ENCODE results near the gene CDS1.
"Not testable (repeated sequence)": the region's sequence is repeated elsewhere in the genome, so short reads cannot be mapped to it uniquely, and the experiment has no call there.

Gene CDS1

GRCh38 chr4:84677995-84678394 lies 95.1 kb downstream of the CDS1 start:
- DNase-seq, result no peak

DNA sequence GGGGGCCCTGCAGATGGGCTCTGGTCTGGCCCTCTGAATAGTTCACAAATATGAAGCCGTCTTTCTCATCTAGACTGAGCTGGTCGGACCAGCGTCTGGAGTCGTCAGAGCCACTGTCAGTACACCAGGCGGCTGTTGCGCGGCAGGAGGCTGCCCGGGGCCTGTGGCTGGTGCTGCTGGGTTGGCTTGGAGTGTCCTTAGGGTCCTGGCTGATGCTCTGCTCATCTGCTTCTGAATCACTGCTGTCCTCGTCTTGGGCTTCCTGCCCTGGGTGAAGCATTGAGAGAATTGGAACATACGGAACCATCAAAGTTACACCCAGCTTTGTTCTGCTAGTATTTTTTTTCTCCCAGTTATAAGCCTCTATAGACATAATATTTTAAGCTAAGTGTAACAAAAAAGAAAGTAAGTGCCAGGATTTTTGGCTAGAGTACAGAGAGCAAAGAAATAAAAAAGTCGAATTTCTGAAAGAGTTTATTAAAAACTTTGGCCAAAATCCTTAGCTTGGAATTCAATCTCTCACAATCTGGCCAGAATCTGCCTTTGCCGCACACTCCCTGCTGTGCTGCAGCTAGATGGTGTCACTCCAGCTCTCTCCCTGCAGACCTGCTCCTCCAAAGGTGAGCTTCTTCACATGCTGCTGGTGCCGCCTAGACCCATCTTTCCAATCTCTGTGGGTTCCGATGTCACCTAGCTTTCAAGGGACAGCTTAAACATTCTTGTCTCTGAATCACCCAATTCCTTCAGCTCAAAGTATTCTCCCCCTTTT lies 96.2 kb downstream of the CDS1 start:
- DNase-seq, result no peak

GRCh38 chr4:84680956-84681355 lies 98.0 kb downstream of the CDS1 start:
- no peak for DNase-seq

DNA sequence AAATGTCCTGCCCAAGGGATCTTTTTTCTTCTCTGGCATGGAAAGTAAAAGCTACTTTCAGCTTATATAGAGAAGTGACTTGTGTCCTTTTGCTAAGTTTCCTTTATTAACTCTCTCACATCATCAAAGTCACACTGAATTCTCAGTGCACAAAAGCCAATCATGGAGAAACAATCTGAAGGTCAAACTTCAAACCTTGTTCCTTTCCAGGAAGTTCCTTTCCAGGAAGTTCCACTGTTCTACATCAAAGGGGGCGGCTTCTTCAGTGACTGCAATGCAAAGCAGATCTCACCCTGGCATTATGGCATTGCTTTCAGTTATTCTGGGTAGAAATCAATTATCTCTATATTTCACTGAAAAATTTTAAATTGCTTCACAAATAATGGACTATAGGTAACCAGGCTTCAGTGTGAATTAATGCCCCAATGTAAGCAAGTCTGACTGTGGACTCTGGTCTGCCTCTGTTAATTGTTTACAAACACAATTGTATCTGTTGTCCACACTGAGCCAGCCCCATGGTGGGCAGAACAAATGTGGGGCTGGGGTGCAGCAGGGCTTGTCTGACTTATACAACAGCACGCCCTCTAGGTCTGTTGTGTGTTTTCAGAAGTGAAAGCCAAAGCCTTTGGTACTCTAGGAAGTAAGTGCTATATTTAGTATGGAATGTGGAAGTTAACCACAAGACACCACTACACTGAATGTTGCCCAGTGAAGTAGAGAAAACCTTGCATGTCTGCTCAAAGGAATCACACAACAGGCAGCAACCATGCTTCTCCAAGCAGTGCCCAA lies 98.8 kb downstream of the CDS1 start:
- DNase-seq, result no peak

- DNase-seq, result not testable (repeated sequence)
Observed at GRCh38 chr4:84682661-84683060, 99.7 kb downstream of the CDS1 start.

GRCh38 chr4:84683064-84683850 lies 100.3 kb downstream of the CDS1 start:
- no peak for DNase-seq

DNA sequence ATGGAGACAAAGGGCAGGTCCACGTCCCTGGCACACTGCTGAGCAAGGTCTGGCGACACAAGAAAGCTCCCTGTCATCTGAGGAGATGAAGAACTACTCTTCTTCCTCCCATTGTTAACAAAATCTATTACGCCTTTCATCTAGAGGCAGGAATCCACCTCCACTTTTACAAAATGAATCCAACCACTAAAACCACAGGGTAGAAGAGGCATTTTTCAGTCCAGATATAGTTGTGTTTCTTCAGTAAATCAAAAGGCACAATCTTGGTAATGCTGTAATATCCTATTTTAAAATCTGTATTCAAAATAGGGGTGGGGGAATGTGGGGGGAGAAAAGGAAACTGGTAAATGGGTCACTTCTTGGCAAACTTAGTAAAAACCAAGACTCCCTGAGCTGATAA lies 101.4 kb downstream of the CDS1 start:
- no peak for DNase-seq

GRCh38 chr4:84685105-84685504 lies 102.2 kb downstream of the CDS1 start:
- DNase-seq, result peak; percentile 11

DNA sequence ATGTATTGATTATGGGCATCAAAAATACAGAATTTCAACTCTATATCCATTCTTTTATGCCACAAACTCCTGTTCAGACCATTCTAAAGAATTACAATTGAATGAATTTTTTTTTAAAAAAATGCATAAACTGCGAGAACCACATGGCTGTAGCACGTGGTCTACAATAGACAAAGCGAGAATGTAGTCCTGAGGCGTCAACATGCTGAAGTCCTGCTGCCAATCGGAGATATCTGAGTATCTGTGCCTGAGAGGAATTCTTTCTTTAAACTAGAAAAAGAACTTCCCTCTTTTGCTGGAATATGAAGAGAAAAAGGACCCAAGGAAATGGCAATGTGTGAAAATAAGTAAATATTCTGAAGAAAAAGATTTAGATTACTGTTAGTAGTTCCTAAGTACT lies 105.7 kb downstream of the CDS1 start:
- no peak for DNase-seq

DNA sequence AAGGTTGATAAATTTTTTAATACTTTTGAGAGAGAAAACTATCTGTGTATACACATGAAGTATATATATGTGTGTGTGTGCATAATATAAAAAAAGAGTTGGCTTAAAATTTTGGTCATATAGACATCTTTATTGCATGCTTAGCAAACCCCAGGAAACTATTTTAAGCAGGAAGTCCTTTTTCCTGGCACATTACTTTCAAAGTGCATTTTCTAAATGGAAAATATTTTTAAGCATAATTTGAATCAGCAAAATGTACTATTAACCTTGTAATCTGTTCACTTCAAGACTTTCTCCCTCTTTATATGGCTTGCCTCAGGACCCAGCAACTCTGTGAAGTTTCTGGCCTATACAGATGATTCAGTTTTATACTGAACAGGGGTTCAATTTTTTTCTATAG lies 106.3 kb downstream of the CDS1 start:
- no peak for DNase-seq

DNA sequence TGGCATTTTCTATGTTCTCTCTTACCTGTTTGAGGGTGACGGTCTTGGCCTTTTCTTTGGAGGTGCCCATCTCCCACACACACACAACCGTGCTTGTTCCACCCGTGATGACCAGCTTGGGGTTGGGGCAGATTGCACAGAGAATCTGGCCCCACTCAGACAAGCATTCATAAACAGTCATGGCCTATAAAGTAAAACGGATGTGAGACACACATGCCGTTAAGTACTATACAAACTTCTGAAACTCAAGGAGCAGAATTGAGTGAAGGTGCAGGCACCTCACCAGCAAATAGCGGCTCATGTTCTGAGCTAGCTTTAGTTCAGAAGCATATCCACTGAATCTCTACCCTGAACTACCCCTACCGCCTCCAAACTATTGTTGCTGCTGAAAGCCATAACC lies 107.6 kb downstream of the CDS1 start:
- DNase-seq, result no peak

DNA sequence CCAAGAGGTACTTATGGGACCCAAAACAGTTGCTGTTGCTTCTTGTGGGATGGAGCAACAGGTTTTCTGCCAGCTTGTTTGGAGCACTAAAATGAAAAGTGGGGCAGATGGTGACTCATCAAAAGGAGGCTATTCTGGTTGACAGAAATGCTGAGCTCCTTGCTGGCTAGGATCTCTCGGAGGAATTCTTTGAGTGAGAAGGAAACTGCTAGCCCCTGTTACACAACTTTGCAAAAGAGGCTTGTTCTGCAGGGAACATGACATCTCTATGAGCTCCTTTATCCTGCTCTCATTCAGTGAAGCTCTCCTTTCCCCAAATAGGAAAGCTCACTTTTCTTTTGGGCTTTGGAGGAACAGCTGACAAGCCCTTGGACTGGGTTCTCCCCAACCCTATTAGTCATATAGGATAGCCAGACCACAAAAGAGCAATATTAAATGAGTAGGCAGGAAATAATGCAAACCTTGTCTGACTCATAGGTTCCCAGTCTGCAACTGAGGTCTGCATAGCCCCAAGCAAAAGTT lies 108.3 kb downstream of the CDS1 start:
- no peak for DNase-seq

GRCh38 chr4:84691800-84692199 lies 108.9 kb downstream of the CDS1 start:
- DNase-seq, result no peak

- no peak for DNase-seq
Observed at GRCh38 chr4:84697159-84697558, 114.2 kb downstream of the CDS1 start.

GRCh38 chr4:84697615-84698201 lies 114.8 kb downstream of the CDS1 start:
- no peak for DNase-seq

DNA sequence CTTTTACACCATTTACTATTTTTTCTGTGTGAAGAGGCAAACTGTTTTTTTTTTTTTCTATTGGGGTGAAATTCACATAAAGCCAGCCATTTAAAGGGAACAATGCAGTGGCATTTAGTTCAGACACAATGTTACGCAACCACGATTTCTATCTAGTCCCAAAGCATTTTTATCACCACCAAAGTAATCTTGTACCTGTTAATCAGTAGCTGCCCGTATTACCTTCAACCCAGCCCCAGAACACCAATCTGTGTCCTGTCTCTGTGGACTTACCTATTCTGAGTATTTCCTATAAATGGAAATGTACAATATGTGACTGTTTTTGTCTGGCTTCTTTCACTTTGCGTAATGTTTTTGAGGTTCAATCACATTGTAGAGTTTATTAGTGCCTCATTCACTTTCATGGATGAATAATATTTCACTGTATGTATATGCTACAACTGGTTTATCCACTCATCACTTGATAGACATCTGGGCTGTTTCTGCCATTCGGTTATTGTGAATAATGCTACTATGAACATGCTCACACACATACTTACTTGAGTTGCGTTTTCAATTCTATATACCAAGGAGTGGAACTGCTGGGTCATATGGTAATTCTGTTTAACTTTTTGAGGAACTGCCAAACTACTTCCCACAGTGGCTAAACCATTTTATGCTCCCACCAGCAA lies 116.2 kb downstream of the CDS1 start:
- no peak for DNase-seq

Data from NCI-H82 (cell line).